CD8-positive, alpha-beta memory T cell (primary cell): ENCODE data around the gene CALCOCO2. TPM values are rescaled to one million over a fixed set of nuclear protein-coding genes. Genes with fewer than 3 reads are reported as not detected.
"Not testable (repeated sequence)": the region's sequence is repeated elsewhere in the genome, so short reads cannot be mapped to it uniquely, and the experiment has no call there.

Experiments used
- CTCF ChIA-PET: fragments of 350-600 bp; sonication (Branson Sonifier 250); formaldehyde crosslinking; loops from one replicate; lab custom pipeline; 2021; ENCODE audit warnings: antibody characterized with exemption; lab: Charles Lee
- POLR2A ChIA-PET: fragments of 350-600 bp; sonication (Branson Sonifier 250); formaldehyde crosslinking; loops from one replicate; lab custom pipeline; 2021; ENCODE audit warnings: antibody characterized with exemption; lab: Charles Lee
- DNase-seq, 5 donors: peaks; one replicate each; pipeline versions ENCODE4 v3.0.0 to v3.0.0-alpha.2; 2020 to 2022; ENCODE audit warnings: mixed read lengths in 1 of 5
- H3K27ac ChIP-seq: one replicate; pipeline ENCODE4 v1.7.0; 2013; ENCODE audit warnings: low read depth, mild to moderate bottlenecking, low read length, moderate library complexity
- H3K27me3 ChIP-seq: 2 replicates; pipeline ENCODE4 v1.7.0; 2013; ENCODE audit warnings: low read length, mild to moderate bottlenecking; ENCODE audit not compliant: insufficient read depth, poor library complexity, severe bottlenecking
- H3K36me3 ChIP-seq: 2 replicates; pipeline ENCODE4 v1.7.0; 2013; ENCODE audit warnings: mild to moderate bottlenecking, low read length, moderate library complexity; ENCODE audit not compliant: insufficient read depth
- H3K4me1 ChIP-seq: 2 replicates; pipeline ENCODE4 v1.7.0; 2013; ENCODE audit warnings: mild to moderate bottlenecking, low read length, moderate library complexity; ENCODE audit not compliant: insufficient read depth
- H3K4me3 ChIP-seq: 2 replicates; pipeline ENCODE4 v1.7.0; 2013; ENCODE audit warnings: mild to moderate bottlenecking, low read length
- H3K9me3 ChIP-seq: 2 replicates; pipeline ENCODE4 v1.7.0; 2013; ENCODE audit warnings: mild to moderate bottlenecking, low read length
- H3K27ac Mint-ChIP-seq, 8 donors: one replicate each; pipeline ENCODE4 v1.8.0; 2020 to 2021; ENCODE audit warnings: mixed read lengths in 8 of 8, mild to moderate bottlenecking in 6 of 8, inconsistent platforms in 3 of 8, moderate library complexity in 3 of 8
- H3K27me3 Mint-ChIP-seq, 2 donors: one replicate each; pipeline ENCODE4 v1.8.0; 2020 to 2021; ENCODE audit warnings: mixed read lengths in 2 of 2, mild to moderate bottlenecking in 1 of 2, moderate library complexity in 1 of 2
- H3K36me3 Mint-ChIP-seq, 3 donors: one replicate each; pipeline ENCODE4 v1.8.0; 2020 to 2021; ENCODE audit warnings: mixed read lengths in 3 of 3, inconsistent platforms in 1 of 3, mild to moderate bottlenecking in 1 of 3
- H3K4me1 Mint-ChIP-seq, 3 donors: one replicate each; pipeline ENCODE4 v1.8.0; 2020 to 2021; ENCODE audit warnings: mixed read lengths in 3 of 3, inconsistent platforms in 1 of 3, mild to moderate bottlenecking in 1 of 3
- H3K4me3 Mint-ChIP-seq, 7 donors: one replicate each; pipeline ENCODE4 v1.8.0; 2020 to 2021; ENCODE audit warnings: mixed read lengths in 7 of 7, mild to moderate bottlenecking in 6 of 7, moderate library complexity in 4 of 7, inconsistent platforms in 2 of 7
- H3K9me3 Mint-ChIP-seq, 5 donors: one replicate each; pipeline ENCODE4 v1.8.0; 2020 to 2022; ENCODE audit warnings: mixed read lengths in 5 of 5, mild to moderate bottlenecking in 3 of 5, moderate library complexity in 2 of 5, inconsistent platforms in 1 of 5
- polyA plus RNA-seq: library from polyadenylated mRNA; unstranded; fragments of 300-500 nt; fragmentation: Illumina TruSeq; gene quantifications from one replicate; pipeline ENCODE4 v1.2.3, GENCODE V29; 2021
- total RNA-seq, 2 experiments: library from RNA; stranded (reverse); gene quantifications; one replicate each; pipeline ENCODE4 v1.2.3, GENCODE V29; 2021

The CALCOCO2 gene
- total and polyA plus RNA-seq, 3 experiments from 2014 or later: 57.4 to 182 (median 61.8) TPM

- Histone ChIP-seq H3K36me3 (no peaks in the 10 kb centered on the region), H3K27ac (no peak overlapping the region), H3K27me3 (peaks cover 20% of the 10 kb centered on the region), H3K4me1 (peaks cover 13% of the 10 kb centered on the region), H3K4me3 (no peak overlapping the region), H3K9me3 (no peaks in the 10 kb centered on the region)
- Mint-ChIP-seq H3K9me3 (no peaks in the 10 kb centered on the region), H3K4me3 (peak overlapping the region in 1 of 7 donors; percentile 53), H3K36me3 (no peaks in the 10 kb centered on the region), H3K27ac (no peak overlapping the region), H3K4me1 (peaks cover 13 to 24% (median 14%) of the 10 kb centered on the region in 3 donors), H3K27me3 (peaks cover 29 to 58% of the 10 kb centered on the region in 2 donors)
- DNase-seq: no peak
- ChIA-PET CTCF (interaction anchor here (1.0 to 12.2 kb wide), 10 partner anchors 11 to 220 kb away, joined by 3 to 214 read pairs (median 8); partner anchors contain the start of gene CALCOCO2), POLR2A (no interaction called here)
Measured at GRCh38 chr17:48815311-48815710, 15.5 kb upstream of the CALCOCO2 start.

- H3K9me3 Mint-ChIP-seq: no peaks in the 10 kb centered on the region
- Histone ChIP-seq H3K27me3 (peaks cover 20% of the 10 kb centered on the region), H3K27ac (no peak overlapping the region), H3K4me1 (peaks cover 13% of the 10 kb centered on the region), H3K9me3 (no peaks in the 10 kb centered on the region), H3K4me3 (peak overlapping the region; percentile 69), H3K36me3 (no peaks in the 10 kb centered on the region)
- H3K4me1 Mint-ChIP-seq: peaks cover 13 to 24% (median 14%) of the 10 kb centered on the region in 3 donors
- H3K27me3 Mint-ChIP-seq: peaks cover 30 to 61% of the 10 kb centered on the region in 2 donors
- peak overlapping the region; percentile 29 to 89 (median 76) for H3K4me3 Mint-ChIP-seq
- H3K36me3 Mint-ChIP-seq: no peaks in the 10 kb centered on the region
- ChIA-PET POLR2A (no interaction called here), CTCF (interaction anchor here (1.0 to 12.2 kb wide), 5 partner anchors 12 to 68 kb away, joined by 3 to 214 read pairs (median 10); no protein-coding TSS in a partner anchor)
- DNase-seq: no peak
- peak overlapping the region in 3 of 8 donors; percentile 63 to 90 (median 68) for H3K27ac Mint-ChIP-seq
Measured at GRCh38 chr17:48816438-48816773, 14.4 kb upstream of the CALCOCO2 start.

- peak; percentile 67 to 85 (median 75) for DNase-seq
- peaks cover 30 to 60% of the 10 kb centered on the region in 2 donors for H3K27me3 Mint-ChIP-seq
- H3K27me3 ChIP-seq: peaks cover 20% of the 10 kb centered on the region
- H3K4me3 ChIP-seq: peak within 1 kb of the TSS; percentile 69
- no peaks in the 10 kb centered on the region for H3K36me3 Mint-ChIP-seq
- H3K4me1 Mint-ChIP-seq: peaks cover 13 to 24% (median 14%) of the 10 kb centered on the region in 3 donors
- no peak within 1 kb of the TSS for H3K27ac ChIP-seq
- no peaks in the 10 kb centered on the region for H3K9me3 Mint-ChIP-seq
- peak within 1 kb of the TSS in 3 of 8 donors; percentile 63 to 90 (median 68) for H3K27ac Mint-ChIP-seq
- POLR2A ChIA-PET: interaction anchor here (0.7 kb wide), 1 partner anchor 76 kb away, joined by 3 read pairs; no protein-coding TSS in a partner anchor
- CTCF ChIA-PET: interaction anchor here (1.2 to 12.2 kb wide), 5 partner anchors 12 to 67 kb away, joined by 3 to 214 read pairs (median 10); no protein-coding TSS in a partner anchor
- no peaks in the 10 kb centered on the region for H3K9me3 ChIP-seq
- H3K36me3 ChIP-seq: no peaks in the 10 kb centered on the region
- peaks cover 13% of the 10 kb centered on the region for H3K4me1 ChIP-seq
- peak within 1 kb of the TSS; percentile 29 to 89 (median 76) for H3K4me3 Mint-ChIP-seq
Measured at GRCh38 chr17:48816774-48817590, 13.9 kb upstream of the CALCOCO2 start, which contains the start of gene TTLL6. TTLL6 (minus strand) TSS chr17:48817229; CDS start chr17:48817072, 157 bp downstream.

- H3K4me3 Mint-ChIP-seq: peak overlapping the region in 1 of 7 donors; percentile 79
- ChIA-PET CTCF (interaction anchor here (1.4 to 12.2 kb wide), 2 partner anchors 55 to 61 kb away, joined by 5 to 214 read pairs; no protein-coding TSS in a partner anchor), POLR2A (no interaction called here)
- peaks cover 27 to 53% of the 10 kb centered on the region in 2 donors for H3K27me3 Mint-ChIP-seq
- peaks cover 13 to 24% (median 14%) of the 10 kb centered on the region in 3 donors for H3K4me1 Mint-ChIP-seq
- Histone ChIP-seq H3K4me1 (peaks cover 13% of the 10 kb centered on the region), H3K9me3 (no peaks in the 10 kb centered on the region), H3K36me3 (no peaks in the 10 kb centered on the region), H3K27me3 (peaks cover 14% of the 10 kb centered on the region), H3K4me3 (no peak overlapping the region), H3K27ac (no peak overlapping the region)
- H3K36me3 Mint-ChIP-seq: no peaks in the 10 kb centered on the region
- H3K9me3 Mint-ChIP-seq: no peaks in the 10 kb centered on the region
- H3K27ac Mint-ChIP-seq: peak overlapping the region in 2 of 8 donors; percentile 18 to 56
- no peak for DNase-seq
Measured at GRCh38 chr17:48818361-48818841, 12.4 kb upstream of the CALCOCO2 start.

GRCh38 chr17:48819466-48819865 is 11.4 kb upstream of the CALCOCO2 start:
- H3K4me1 ChIP-seq: peaks cover 13% of the 10 kb centered on the region
- CTCF ChIA-PET: interaction anchor here (12.2 kb wide), 1 partner anchor 60 kb away, joined by 214 read pairs; no protein-coding TSS in a partner anchor
- no peaks in the 10 kb centered on the region for H3K9me3 ChIP-seq
- H3K36me3 Mint-ChIP-seq: no peaks in the 10 kb centered on the region
- no peaks in the 10 kb centered on the region for H3K9me3 Mint-ChIP-seq
- peak overlapping the region in 1 of 8 donors; percentile 36 for H3K27ac Mint-ChIP-seq
- H3K4me3 ChIP-seq: no peak overlapping the region
- H3K27me3 ChIP-seq: peaks cover 14% of the 10 kb centered on the region
- peaks cover 13 to 22% (median 14%) of the 10 kb centered on the region in 3 donors for H3K4me1 Mint-ChIP-seq
- no peak for DNase-seq
- H3K27me3 Mint-ChIP-seq: peaks cover 28 to 48% of the 10 kb centered on the region in 2 donors
- POLR2A ChIA-PET: no interaction called here
- no peaks in the 10 kb centered on the region for H3K36me3 ChIP-seq
- no peak overlapping the region for H3K4me3 Mint-ChIP-seq
- no peak overlapping the region for H3K27ac ChIP-seq

- H3K4me3 ChIP-seq, H3K36me3 Mint-ChIP-seq, DNase-seq, H3K27ac ChIP-seq, POLR2A ChIA-PET, H3K27ac Mint-ChIP-seq, H3K9me3 ChIP-seq, H3K36me3 ChIP-seq, H3K4me3 Mint-ChIP-seq, H3K9me3 Mint-ChIP-seq: not testable (repeated sequence)
- peaks cover 13% of the 10 kb centered on the region for H3K4me1 ChIP-seq
- Mint-ChIP-seq H3K27me3 (peaks cover 26 to 44% of the 10 kb centered on the region in 2 donors), H3K4me1 (peaks cover 9 to 14% (median 11%) of the 10 kb centered on the region in 3 donors)
- peaks cover 14% of the 10 kb centered on the region for H3K27me3 ChIP-seq
- CTCF ChIA-PET: interaction anchor here (0.9 to 2.3 kb wide), 2 partner anchors 58 kb away, joined by 5 to 11 read pairs; no protein-coding TSS in a partner anchor
Measured at GRCh38 chr17:48820936-48821335, 9.9 kb upstream of the CALCOCO2 start.

- Histone ChIP-seq H3K27ac (no peak overlapping the region), H3K27me3 (no peaks in the 10 kb centered on the region), H3K9me3 (no peaks in the 10 kb centered on the region), H3K4me1 (peaks cover 4% of the 10 kb centered on the region), H3K36me3 (no peaks in the 10 kb centered on the region), H3K4me3 (no peak overlapping the region)
- DNase-seq: no peak
- H3K27ac Mint-ChIP-seq: no peak overlapping the region
- H3K36me3 Mint-ChIP-seq: peaks cover 0 to under 1% (median 0%) of the 10 kb centered on the region in 3 donors
- H3K27me3 Mint-ChIP-seq: peaks cover 13 to 22% of the 10 kb centered on the region in 2 donors
- peaks cover 1 to 9% (median 5%) of the 10 kb centered on the region in 3 donors for H3K4me1 Mint-ChIP-seq
- CTCF ChIA-PET: interaction anchor here (1.1 kb wide), 1 partner anchor 53 kb away, joined by 6 read pairs; no protein-coding TSS in a partner anchor
- H3K4me3 Mint-ChIP-seq: no peak overlapping the region
- POLR2A ChIA-PET: interaction anchor here (0.6 kb wide), 1 partner anchor 343 kb away, joined by 6 read pairs; no protein-coding TSS in a partner anchor
- H3K9me3 Mint-ChIP-seq: no peaks in the 10 kb centered on the region
Measured at GRCh38 chr17:48825446-48826381, 5.1 kb upstream of the CALCOCO2 start.
